Testis (tissue), 2 donors: ENCODE measurements around the gene FBXW5.

Experiments used
- CTCF ChIP-seq, 3 experiments: fragments of 450-650 bp in 2 of 3; fragments of 200-600 bp in 1 of 3; sonication (generic) in 1 of 3; IDR thresholded peaks; one replicate each; pipeline ENCODE4 v1.5.1; 2016 to 2019; ENCODE audit warnings: antibody characterized with exemption in 3 of 3, mild to moderate bottlenecking in 2 of 3, moderate library complexity in 1 of 3
- POLR2A ChIP-seq: fragments of 450-650 bp; IDR thresholded peaks from one replicate; pipeline ENCODE4 v1.6.1; 2017; ENCODE audit warnings: antibody characterized with exemption, mild to moderate bottlenecking, moderate library complexity

GRCh38 chr9:136928591-136928990, 15.9 kb downstream of the FBXW5 start:
- TF ChIP-seq CTCF (IDR thresholded peaks at IDR 0.05) = no peak
- no peak for TF ChIP-seq POLR2A
